HG02970 (cell line): Measurements from ENCODE around the gene BRINP1.

ENCODE experiments used
- ATAC-seq: cut with Tn5 transposase; IDR thresholded peaks from one replicate; pipeline ENCODE4 v1.9.1; 2021; ENCODE audit warnings: mild to moderate bottlenecking, moderate library complexity, moderate number of reproducible peaks; ENCODE audit not compliant: unreplicated experiment, low FRiP score

Gene BRINP1

GRCh38 chr9:119282476-119283077, 86.7 kb downstream of the BRINP1 start:
- no peak for ATAC-seq

GRCh38 chr9:119280740-119281485, 88.3 kb downstream of the BRINP1 start:
- ATAC-seq, result no peak

GRCh38 chr9:119278171-119278570, 91.1 kb downstream of the BRINP1 start:
- no peak for ATAC-seq

GRCh38 chr9:119273984-119274665, 95.1 kb downstream of the BRINP1 start:
- ATAC-seq, result no peak

DNA sequence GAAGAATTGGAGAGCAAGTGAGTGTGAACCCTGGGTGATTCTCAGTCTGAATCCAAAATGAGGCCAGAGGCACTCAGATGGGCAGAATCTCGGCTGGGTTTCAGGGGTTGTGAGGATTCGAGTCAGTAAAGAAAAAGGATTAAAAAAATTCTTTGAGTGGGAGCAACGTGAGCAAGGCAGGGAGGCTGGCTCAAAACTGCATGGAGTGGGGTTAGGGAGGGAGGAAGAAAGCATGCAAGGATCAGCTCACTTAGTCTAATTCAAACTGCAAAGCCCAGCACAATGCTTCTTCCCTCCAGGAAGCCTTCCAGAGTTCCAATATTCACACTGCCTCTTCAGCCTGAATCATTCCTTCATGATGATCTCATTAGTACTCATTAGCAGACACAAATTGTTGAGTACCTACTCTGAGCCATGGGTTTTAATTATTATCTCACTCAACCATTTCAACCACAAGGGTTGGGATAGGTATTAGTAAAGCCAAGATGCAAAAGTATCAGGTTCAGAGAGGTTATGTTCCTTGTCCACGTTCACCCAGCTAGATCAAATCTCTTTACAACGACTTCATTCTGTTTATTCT, 95.8 kb downstream of the BRINP1 start:
- no peak for ATAC-seq

- no peak for ATAC-seq
Measured at GRCh38 chr9:119272500-119273211, 96.6 kb downstream of the BRINP1 start.

DNA sequence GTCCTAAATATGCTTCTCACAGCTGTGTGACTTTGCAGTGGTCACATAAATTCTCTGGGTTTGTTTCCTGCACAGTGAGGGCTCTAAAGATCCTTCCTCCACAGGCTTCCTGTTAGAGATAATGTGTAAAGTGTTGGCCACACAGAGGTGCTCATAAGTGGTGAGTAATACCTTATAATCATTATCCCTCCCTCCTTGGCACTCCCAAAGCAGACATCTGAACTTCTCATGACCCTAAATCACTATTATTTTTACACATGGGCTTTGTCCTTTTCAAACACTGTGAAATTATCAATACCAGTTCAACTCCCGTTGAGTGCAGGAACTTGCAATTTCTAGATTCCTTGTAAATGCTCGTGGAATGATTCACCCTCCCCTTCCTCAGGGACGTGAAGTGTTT, 100.2 kb downstream of the BRINP1 start:
- no peak for ATAC-seq

DNA sequence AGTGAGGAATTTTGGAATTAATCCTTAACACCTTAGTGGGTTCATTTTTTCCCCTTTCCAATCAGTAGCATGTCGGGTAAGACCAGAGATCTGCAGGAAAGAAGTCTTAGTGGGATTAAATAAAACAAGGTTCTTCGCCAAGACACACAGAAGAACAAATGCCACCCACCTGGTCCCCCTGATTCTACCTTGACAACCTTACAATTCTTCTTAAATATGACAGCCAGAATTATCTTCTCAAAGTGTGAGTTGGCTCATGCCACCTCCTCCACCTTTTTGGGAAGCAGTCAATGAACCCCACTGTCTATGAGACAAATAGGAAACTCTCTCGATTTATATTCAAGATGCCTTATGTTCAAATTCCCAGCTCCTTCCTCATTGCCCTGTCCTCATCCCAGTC, 105.1 kb downstream of the BRINP1 start:
- ATAC-seq, result no peak

DNA sequence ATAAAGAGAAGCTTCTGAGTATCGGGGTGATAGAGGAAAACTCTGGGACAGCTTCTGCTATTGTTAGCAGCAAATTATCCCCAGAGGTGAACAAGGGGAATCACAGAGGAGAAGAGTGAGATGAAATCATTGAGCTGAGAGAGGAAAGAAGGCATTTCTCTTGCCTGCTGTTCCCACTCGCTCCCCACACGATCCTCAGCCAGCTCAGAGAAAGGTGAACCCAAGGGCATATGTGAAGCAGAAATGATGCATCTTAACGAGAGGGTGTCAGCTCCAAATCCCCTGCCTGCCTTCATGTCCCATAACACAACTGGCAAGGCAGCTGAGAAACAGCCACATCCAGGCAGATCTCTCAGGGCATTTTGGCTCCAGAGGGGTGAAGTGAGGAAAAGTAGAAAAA, 111.6 kb downstream of the BRINP1 start:
- no peak for ATAC-seq

DNA sequence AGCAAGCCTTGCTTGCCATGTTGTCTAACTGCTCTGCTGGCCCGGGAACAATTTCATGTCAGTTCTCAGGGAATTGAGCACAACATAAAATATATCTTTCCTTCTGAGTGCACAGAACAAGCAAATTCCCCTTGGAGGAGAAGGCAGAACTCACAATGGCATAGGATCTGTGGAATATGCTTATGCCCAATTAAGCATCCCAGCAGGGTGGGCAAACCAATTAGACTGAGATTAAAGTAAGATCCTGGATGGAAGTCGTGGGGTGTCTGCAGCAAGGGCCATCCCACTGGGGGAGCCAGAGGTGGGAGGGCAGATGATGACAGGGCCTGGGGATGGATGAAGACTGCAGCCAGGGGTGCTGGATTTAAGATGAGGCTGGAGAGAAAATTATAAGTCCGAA, 114.1 kb downstream of the BRINP1 start:
- ATAC-seq, result no peak

DNA sequence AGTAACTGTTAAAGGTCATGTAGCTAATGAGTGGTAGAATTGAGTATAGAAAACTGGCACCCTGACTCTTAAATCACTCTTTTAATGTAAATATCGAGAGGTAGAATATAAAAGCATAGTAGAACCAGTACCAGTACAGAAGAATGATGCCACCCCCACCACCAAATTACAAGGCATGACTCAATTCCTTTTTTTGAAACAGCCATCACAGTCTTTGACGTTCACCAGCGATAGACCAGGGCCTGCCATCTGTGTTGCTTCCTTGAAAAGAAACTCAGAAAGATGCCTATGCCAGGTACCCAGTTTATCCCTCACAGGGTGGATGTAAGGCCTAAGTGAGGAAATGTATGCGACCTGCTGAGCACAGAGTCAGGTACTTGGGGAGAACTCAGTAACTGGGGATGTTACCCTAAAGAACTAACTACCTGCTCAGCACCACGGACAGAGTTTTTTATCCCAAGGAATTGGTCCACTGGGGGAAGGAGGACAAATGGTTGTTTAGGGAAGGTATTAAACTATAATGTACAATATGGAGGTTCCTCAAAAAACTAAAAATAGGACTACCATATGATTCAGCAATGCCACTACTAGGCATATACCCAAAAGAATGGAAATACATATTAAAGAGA, 116.5 kb downstream of the BRINP1 start:
- no peak for ATAC-seq

GRCh38 chr9:119251936-119252335, 117.3 kb downstream of the BRINP1 start:
- no peak for ATAC-seq

- ATAC-seq, result no peak
Measured at GRCh38 chr9:119250730-119251129, 118.5 kb downstream of the BRINP1 start.

- no peak for ATAC-seq
Measured at GRCh38 chr9:119240546-119240945, 128.7 kb downstream of the BRINP1 start.

DNA sequence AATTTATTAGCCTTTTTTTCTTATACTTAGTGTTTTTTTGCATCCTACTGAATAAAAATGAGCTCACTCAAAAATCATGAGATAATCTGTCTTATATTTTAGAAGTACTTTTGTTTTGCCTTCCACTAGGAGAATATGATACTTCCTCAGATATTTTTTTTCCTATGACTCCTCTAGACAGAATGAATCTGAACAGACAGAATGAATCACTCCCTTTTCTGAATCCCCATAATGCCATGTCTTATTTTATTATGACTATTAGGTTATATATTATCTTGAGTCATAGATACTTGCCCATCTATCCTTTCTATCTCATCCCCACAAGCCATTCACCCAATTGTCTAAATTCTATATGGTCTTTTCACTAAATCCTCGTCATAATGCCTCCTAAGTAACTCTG, 134.6 kb downstream of the BRINP1 start:
- no peak for ATAC-seq

DNA sequence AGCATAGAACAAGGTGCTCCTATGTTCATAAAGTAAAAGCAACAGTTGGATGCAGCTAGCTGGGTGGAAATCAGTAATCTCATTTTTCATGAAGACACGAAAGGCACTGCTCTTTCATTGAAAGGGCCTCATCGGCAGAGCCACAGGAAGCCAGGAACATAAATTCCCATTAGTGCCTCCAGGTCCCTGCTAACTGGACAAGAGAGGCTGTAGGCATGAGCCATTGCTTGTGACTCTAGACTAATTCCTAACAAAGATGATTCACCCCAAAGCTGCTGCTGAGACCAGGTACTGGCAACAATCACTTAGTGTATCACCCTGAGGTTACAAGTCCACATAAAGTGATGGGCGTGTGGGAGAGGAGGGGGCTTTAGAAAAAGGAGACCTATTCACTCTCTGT, 141.8 kb downstream of the BRINP1 start:
- ATAC-seq, result no peak

GRCh38 chr9:119224431-119224830, 144.8 kb downstream of the BRINP1 start:
- ATAC-seq, result no peak

DNA sequence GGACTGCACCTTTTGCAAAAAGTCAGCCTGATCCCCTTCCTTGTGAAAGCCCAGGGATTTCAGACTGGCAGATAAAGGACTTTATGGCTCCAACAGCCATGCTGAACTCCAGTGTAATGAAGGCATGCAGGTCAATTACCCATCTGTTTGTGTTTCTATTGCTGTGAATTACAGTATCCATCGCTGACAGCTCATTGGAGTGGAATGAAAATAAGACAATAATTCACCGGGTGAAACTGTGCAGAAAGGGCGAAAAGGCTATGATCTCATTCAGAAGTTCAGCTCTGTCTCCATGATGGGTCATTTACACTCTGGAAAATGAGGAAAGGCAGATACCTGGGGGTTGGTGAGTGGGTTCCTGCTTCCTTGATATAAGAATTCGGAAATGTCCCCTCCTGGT, 148.0 kb downstream of the BRINP1 start:
- no peak for ATAC-seq

DNA sequence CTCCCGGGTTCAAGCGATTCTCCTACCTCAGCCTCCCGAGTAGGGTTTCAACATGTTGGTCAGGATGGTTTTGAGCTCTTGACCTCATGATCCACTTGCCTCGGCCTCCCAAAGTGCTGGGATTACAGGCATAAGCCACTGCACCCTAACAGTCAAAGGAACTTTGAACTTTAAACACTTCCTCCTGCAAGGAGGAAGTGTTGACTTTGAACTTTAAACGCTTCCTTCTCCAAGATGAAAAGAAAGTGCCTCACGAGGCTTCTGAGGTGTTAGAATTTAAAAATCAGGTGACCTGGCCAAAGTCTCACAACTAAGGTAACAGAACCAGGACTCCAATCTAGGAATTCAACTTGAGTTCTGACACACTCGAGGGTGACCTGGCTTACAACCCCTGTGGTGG, 150.9 kb downstream of the BRINP1 start:
- ATAC-seq, result no peak

DNA sequence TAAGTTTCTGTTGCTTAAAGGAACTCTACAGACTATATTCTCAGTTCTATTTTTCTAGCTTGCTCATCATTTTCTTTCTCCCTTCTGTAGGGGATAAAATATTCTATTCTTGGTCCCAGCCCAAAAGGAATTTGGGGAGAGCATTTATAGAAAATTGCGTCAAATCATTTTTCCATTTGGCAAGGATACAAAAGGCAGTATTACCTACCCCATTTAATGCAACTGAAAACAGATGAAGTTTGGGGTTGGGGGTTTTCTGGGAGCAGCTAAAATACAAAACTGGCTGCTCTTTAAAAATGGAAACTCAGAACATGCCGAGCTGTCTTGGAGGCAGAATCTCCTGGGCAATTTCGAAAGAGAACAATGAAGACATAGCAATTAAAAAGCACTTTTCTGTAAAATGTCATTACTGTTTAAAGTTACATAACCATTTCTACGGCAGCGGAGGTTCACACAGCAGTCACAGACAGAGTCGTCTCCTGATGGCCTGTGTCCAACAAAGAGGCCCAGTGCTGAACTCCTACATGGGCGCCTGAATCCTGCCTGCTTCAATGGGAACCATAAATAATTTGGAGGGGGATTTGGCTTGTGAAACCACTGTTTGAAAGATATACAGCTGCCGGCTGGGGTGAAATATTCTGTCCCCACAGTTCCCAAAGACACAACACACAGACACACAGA, 152.4 kb downstream of the BRINP1 start:
- ATAC-seq, result no peak
